ENCODE results near the gene EXOC6B.

GRCh38 chr2:72830273-72830672 lies 4.4 kb upstream of the EXOC6B start:
- TF ChIP-seq POLR2AphosphoS5 (IDR thresholded peaks at IDR 0.05) (no peak), CTCF (IDR thresholded peaks at IDR 0.05) (no peak), POLR2A (IDR thresholded peaks at IDR 0.05) (no peak)
